CD4-positive, alpha-beta memory T cell (primary cell): Measurements from ENCODE around the gene CACNA1E. TPM values are rescaled to one million over a fixed set of nuclear protein-coding genes. Genes with fewer than 3 reads are reported as not detected.

ENCODE experiments used
- CTCF ChIA-PET: fragments of 350-600 bp; sonication (Branson Sonifier 250); formaldehyde crosslinking; loops from one replicate; lab custom pipeline; 2021; ENCODE audit warnings: inconsistent platforms; ENCODE audit not compliant: partially characterized antibody; lab: Charles Lee
- POLR2A ChIA-PET: fragments of 350-600 bp; sonication (Branson Sonifier 250); formaldehyde crosslinking; loops from one replicate; lab custom pipeline; 2021; ENCODE audit not compliant: partially characterized antibody; lab: Charles Lee
- DNase-seq, 5 donors: peaks; one replicate each; pipeline versions ENCODE4 v3.0.0 to v3.0.0-alpha.2; 2020 to 2022; ENCODE audit warnings: mixed read lengths in 1 of 5
- H3K27ac ChIP-seq: one replicate; pipeline ENCODE4 v1.7.0; 2013; ENCODE audit warnings: low read depth, low read length
- H3K27me3 ChIP-seq: 2 replicates; pipeline ENCODE4 v1.7.0; 2013; ENCODE audit warnings: mild to moderate bottlenecking, low read length, moderate library complexity; ENCODE audit not compliant: insufficient read depth
- H3K36me3 ChIP-seq: 2 replicates; pipeline ENCODE4 v1.7.0; 2013; ENCODE audit warnings: mild to moderate bottlenecking, low read length, moderate library complexity; ENCODE audit not compliant: insufficient read depth
- H3K4me1 ChIP-seq: 2 replicates; pipeline ENCODE4 v1.7.0; 2013; ENCODE audit warnings: mild to moderate bottlenecking, low read length, moderate library complexity; ENCODE audit not compliant: insufficient read depth
- H3K4me3 ChIP-seq, 2 donors: one replicate each; pipeline ENCODE4 v1.7.0; 2013; ENCODE audit warnings: low read length in 2 of 2, mild to moderate bottlenecking in 1 of 2
- H3K9me3 ChIP-seq, 2 donors: one replicate each; pipeline ENCODE4 v1.7.0; 2013; ENCODE audit warnings: low read length in 2 of 2, control low read depth in 1 of 2; ENCODE audit not compliant: control insufficient read depth in 1 of 2
- H3K27ac Mint-ChIP-seq, 7 donors: one replicate each; pipeline ENCODE4 v1.8.0; 2020 to 2021; ENCODE audit warnings: mixed read lengths in 7 of 7, mild to moderate bottlenecking in 6 of 7, inconsistent platforms in 3 of 7, moderate library complexity in 3 of 7
- H3K27me3 Mint-ChIP-seq, 2 donors: one replicate each; pipeline ENCODE4 v1.8.0; 2020 to 2021; ENCODE audit warnings: mixed read lengths in 2 of 2
- H3K36me3 Mint-ChIP-seq, 2 donors: one replicate each; pipeline ENCODE4 v1.8.0; 2020 to 2021; ENCODE audit warnings: mixed read lengths in 2 of 2, inconsistent platforms in 1 of 2, mild to moderate bottlenecking in 1 of 2
- H3K4me1 Mint-ChIP-seq, 4 donors: one replicate each; pipeline ENCODE4 v1.8.0; 2020 to 2021; ENCODE audit warnings: mixed read lengths in 4 of 4, mild to moderate bottlenecking in 1 of 4
- H3K4me3 Mint-ChIP-seq, 8 donors: one replicate each; pipeline ENCODE4 v1.8.0; 2020 to 2021; ENCODE audit warnings: mixed read lengths in 8 of 8, mild to moderate bottlenecking in 7 of 8, moderate library complexity in 6 of 8, inconsistent platforms in 3 of 8
- H3K9me3 Mint-ChIP-seq, 8 donors: one replicate each; pipeline ENCODE4 v1.8.0; 2020 to 2021; ENCODE audit warnings: mixed read lengths in 8 of 8, mild to moderate bottlenecking in 5 of 8, inconsistent platforms in 3 of 8, moderate library complexity in 1 of 8
- intact Hi-C: fragments of 100-400 bp; cut with micrococcal nuclease; formaldehyde crosslinking; loops from one replicate; pipeline ENCODE4 v1.15.1; 2023
- polyA plus RNA-seq, 2 donors: library from polyadenylated mRNA; unstranded; fragments of 300-500 nt; fragmentation: Illumina TruSeq; gene quantifications; one replicate each; pipeline ENCODE4 v1.2.3, GENCODE V29; 2021
- total RNA-seq, 2 experiments: library from RNA; stranded (reverse); gene quantifications; one replicate each; pipeline ENCODE4 v1.2.3, GENCODE V29; 2021

CACNA1E gene
- total and polyA plus RNA-seq, 4 experiments from 2014 or later, result not detected

DNA sequence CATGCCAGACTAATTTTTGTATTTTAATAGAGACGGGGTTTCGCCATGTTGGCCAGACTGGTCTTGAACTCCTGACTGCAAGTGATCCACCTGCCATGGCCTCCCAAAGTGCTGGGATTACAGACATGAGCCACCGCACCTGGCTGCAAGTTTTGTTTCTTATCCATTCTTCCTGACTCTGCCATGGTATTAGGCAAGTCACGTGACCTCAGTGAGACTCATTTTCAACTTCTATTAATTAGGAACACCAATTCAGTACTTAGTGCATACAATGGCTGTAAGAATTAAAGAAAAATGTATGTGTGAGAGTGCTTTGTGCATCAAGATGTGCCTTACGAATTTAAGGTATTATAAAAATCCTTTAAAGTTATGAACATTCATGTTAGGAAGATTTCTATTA, 111.2 kb downstream of the CACNA1E start:
- Mint-ChIP-seq H3K9me3 (peaks cover 0 to 5% (median 0%) of the 10 kb centered on the region in 8 donors), H3K27ac (no peak overlapping the region), H3K27me3 (peaks cover 1 to 25% of the 10 kb centered on the region in 2 donors), H3K4me1 (no peaks in the 10 kb centered on the region), H3K4me3 (no peak overlapping the region), H3K36me3 (no peaks in the 10 kb centered on the region)
- Histone ChIP-seq H3K27me3 (no peaks in the 10 kb centered on the region), H3K9me3 (no peaks in the 10 kb centered on the region), H3K36me3 (no peaks in the 10 kb centered on the region), H3K4me3 (no peak overlapping the region), H3K27ac (no peak overlapping the region), H3K4me1 (no peaks in the 10 kb centered on the region)
- POLR2A ChIA-PET, result no interaction called here
- DNase-seq, result no peak
- CTCF ChIA-PET, result no interaction called here
- intact Hi-C loops, result no loop called here

DNA sequence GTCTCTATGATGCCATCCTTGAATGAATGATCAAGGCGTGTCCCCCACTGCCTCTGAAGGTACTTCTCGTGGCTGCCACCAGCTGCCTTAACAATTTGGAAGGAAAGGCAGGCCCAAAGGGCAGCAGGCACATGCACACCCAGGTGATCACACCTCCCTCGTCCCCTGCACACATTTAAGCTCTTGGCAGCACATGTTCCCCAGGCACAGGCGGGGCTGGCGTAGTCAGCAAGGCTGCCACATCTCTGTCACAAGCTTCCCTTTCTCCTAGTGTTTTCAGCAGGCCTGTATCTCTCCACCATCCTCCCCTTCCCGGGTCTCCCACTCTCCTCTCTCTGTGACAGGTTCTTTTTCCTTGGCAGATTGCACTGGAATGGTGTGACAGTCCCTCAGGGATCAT, 111.9 kb downstream of the CACNA1E start:
- H3K4me1 Mint-ChIP-seq, result no peaks in the 10 kb centered on the region
- Histone ChIP-seq H3K9me3 (no peaks in the 10 kb centered on the region), H3K36me3 (no peaks in the 10 kb centered on the region), H3K4me1 (no peaks in the 10 kb centered on the region), H3K4me3 (no peak overlapping the region), H3K27me3 (no peaks in the 10 kb centered on the region), H3K27ac (no peak overlapping the region)
- no peak for DNase-seq
- POLR2A ChIA-PET, result no interaction called here
- H3K4me3 Mint-ChIP-seq, result no peak overlapping the region
- H3K27ac Mint-ChIP-seq, result no peak overlapping the region
- intact Hi-C loops, result no loop called here
- H3K36me3 Mint-ChIP-seq, result no peaks in the 10 kb centered on the region
- peaks cover 1 to 28% of the 10 kb centered on the region in 2 donors for H3K27me3 Mint-ChIP-seq
- CTCF ChIA-PET, result no interaction called here
- peaks cover 0 to 6% (median 1%) of the 10 kb centered on the region in 8 donors for H3K9me3 Mint-ChIP-seq

- H3K27ac Mint-ChIP-seq, result no peak overlapping the region
- intact Hi-C loops, result no loop called here
Observed at GRCh38 chr1:181601186-181601950, 118.1 kb downstream of the CACNA1E start.

DNA sequence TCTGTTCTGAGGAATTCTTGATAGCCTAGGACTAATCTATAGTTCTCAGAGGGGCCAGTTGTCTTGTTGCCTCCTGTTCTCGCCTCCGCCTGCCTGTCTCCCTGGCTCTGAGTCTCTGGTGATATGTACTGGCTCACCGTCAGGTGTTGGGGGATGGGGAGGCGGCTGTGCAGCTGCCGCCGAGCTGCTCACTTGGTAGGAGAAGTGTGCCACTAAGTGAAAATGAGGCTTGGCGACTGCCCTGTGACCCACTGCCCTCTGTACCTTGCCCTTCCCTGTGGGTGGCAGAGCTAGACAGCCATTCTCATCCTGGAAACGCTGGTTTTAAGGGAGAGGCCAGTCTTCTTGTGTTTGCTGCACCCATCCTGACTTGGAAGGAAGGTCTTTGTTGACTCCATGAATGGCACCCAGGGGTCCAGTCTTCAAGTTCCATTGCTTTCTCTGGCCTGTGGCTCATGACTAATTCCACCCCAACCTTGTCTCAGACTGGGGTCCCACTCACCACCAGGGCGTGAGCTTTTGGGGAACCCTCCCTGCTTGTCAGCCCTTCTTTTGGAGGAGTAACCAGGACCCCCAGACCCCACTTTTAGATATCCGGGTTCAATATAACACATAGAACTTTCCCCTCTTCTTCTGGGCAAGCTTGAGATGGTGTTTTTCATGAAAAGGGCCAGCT, 120.6 kb downstream of the CACNA1E start:
- no peak for DNase-seq
- H3K27ac ChIP-seq, result no peak overlapping the region
- H3K4me1 ChIP-seq, result no peaks in the 10 kb centered on the region
- ChIA-PET POLR2A (no interaction called here), CTCF (no interaction called here)
- H3K36me3 Mint-ChIP-seq, result no peaks in the 10 kb centered on the region
- H3K27me3 Mint-ChIP-seq, result peaks cover 12 to 15% of the 10 kb centered on the region in 2 donors
- peaks cover 0 to 6% (median 2%) of the 10 kb centered on the region in 8 donors for H3K9me3 Mint-ChIP-seq
- no peak overlapping the region for H3K4me3 ChIP-seq
- intact Hi-C loops, result no loop called here
- no peaks in the 10 kb centered on the region for H3K36me3 ChIP-seq
- no peaks in the 10 kb centered on the region for H3K9me3 ChIP-seq
- H3K27me3 ChIP-seq, result no peaks in the 10 kb centered on the region
- H3K4me3 Mint-ChIP-seq, result no peak overlapping the region
- H3K4me1 Mint-ChIP-seq, result no peaks in the 10 kb centered on the region
- H3K27ac Mint-ChIP-seq, result no peak overlapping the region

More at GRCh38 chr1:181601186-181601950, 118.1 kb downstream of the CACNA1E start:
- H3K9me3 Mint-ChIP-seq, result peaks cover 0 to 7% (median 2%) of the 10 kb centered on the region in 8 donors
- Histone ChIP-seq H3K27me3 (no peaks in the 10 kb centered on the region), H3K4me1 (no peaks in the 10 kb centered on the region), H3K27ac (no peak overlapping the region), H3K4me3 (no peak overlapping the region), H3K9me3 (no peaks in the 10 kb centered on the region), H3K36me3 (no peaks in the 10 kb centered on the region)
- no peak for DNase-seq
- H3K4me3 Mint-ChIP-seq, result no peak overlapping the region
- POLR2A ChIA-PET, result no interaction called here
- CTCF ChIA-PET, result no interaction called here
- peaks cover 3 to 13% of the 10 kb centered on the region in 2 donors for H3K27me3 Mint-ChIP-seq
- H3K4me1 Mint-ChIP-seq, result no peaks in the 10 kb centered on the region
- H3K36me3 Mint-ChIP-seq, result no peaks in the 10 kb centered on the region

- Histone ChIP-seq H3K4me1 (no peaks in the 10 kb centered on the region), H3K27me3 (no peaks in the 10 kb centered on the region), H3K36me3 (no peaks in the 10 kb centered on the region), H3K27ac (no peak overlapping the region), H3K9me3 (no peaks in the 10 kb centered on the region), H3K4me3 (no peak overlapping the region)
- Mint-ChIP-seq H3K36me3 (no peaks in the 10 kb centered on the region), H3K27ac (no peak overlapping the region), H3K4me3 (no peak overlapping the region), H3K9me3 (peaks cover 0 to 3% (median 2%) of the 10 kb centered on the region in 8 donors), H3K4me1 (no peaks in the 10 kb centered on the region), H3K27me3 (peaks cover 15% of the 10 kb centered on the region in 2 donors)
- CTCF ChIA-PET, result no interaction called here
- no peak for DNase-seq
- intact Hi-C loops, result loop anchor here (1.0 kb wide), 1 partner anchor 9 kb away; no protein-coding TSS in a partner anchor
- POLR2A ChIA-PET, result no interaction called here
Observed at GRCh38 chr1:181604482-181605249, 121.3 kb downstream of the CACNA1E start.

GRCh38 chr1:181607524-181607923, 124.2 kb downstream of the CACNA1E start:
- H3K4me3 Mint-ChIP-seq, result no peak overlapping the region
- no peak overlapping the region for H3K27ac Mint-ChIP-seq
- ChIA-PET POLR2A (no interaction called here), CTCF (no interaction called here)
- no peaks in the 10 kb centered on the region for H3K36me3 Mint-ChIP-seq
- H3K4me3 ChIP-seq, result no peak overlapping the region
- no peaks in the 10 kb centered on the region for H3K9me3 ChIP-seq
- no peaks in the 10 kb centered on the region for H3K4me1 ChIP-seq
- DNase-seq, result no peak
- peaks cover 0 to 3% (median 0%) of the 10 kb centered on the region in 8 donors for H3K9me3 Mint-ChIP-seq
- intact Hi-C loops, result no loop called here
- H3K27me3 ChIP-seq, result no peaks in the 10 kb centered on the region
- no peak overlapping the region for H3K27ac ChIP-seq
- H3K27me3 Mint-ChIP-seq, result peaks cover 8 to 16% of the 10 kb centered on the region in 2 donors
- no peaks in the 10 kb centered on the region for H3K4me1 Mint-ChIP-seq
- no peaks in the 10 kb centered on the region for H3K36me3 ChIP-seq

DNA sequence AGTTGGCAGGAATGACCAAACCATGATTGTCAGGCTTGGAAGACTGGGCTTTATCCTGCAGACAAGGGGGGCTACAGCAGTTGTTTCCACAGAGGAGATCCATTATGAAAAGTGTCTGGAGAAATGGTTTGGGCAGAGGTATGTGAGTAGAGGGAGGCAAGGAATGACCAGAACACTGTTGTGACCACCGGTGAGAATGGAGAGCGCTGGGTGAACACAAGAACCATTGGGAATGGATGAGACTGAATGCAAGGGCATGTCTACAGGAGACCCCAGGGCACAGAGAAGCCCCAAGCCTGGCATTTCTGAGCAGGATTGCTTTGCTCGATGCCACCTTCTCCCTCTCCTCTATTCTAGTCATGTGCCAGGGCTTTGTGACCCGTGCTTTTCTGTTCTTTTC, 125.1 kb downstream of the CACNA1E start:
- ChIA-PET CTCF (no interaction called here), POLR2A (no interaction called here)
- Mint-ChIP-seq H3K36me3 (no peaks in the 10 kb centered on the region), H3K4me3 (no peak overlapping the region), H3K4me1 (no peaks in the 10 kb centered on the region), H3K27ac (no peak overlapping the region), H3K9me3 (peaks cover 0 to 3% (median 0%) of the 10 kb centered on the region in 8 donors), H3K27me3 (peaks cover 7 to 16% of the 10 kb centered on the region in 2 donors)
- no peaks in the 10 kb centered on the region for H3K4me1 ChIP-seq
- intact Hi-C loops, result no loop called here
- H3K9me3 ChIP-seq, result no peaks in the 10 kb centered on the region
- H3K4me3 ChIP-seq, result no peak overlapping the region
- H3K27me3 ChIP-seq, result no peaks in the 10 kb centered on the region
- H3K27ac ChIP-seq, result no peak overlapping the region
- no peaks in the 10 kb centered on the region for H3K36me3 ChIP-seq
- DNase-seq, result no peak
